SKM-1 (cell line): ENCODE data around the gene MCM7.

Experiments
- DNase-seq: peaks from one replicate; lab custom pipeline; 2025; ENCODE audit not compliant: unreplicated experiment; lab: John Stamatoyannopoulos, UW

Gene MCM7

GRCh38 chr7:100098913-100099312, 2.3 kb downstream of the MCM7 start:
- DNase-seq: no peak

- DNase-seq: no peak
Observed at GRCh38 chr7:100095704-100096103, 5.5 kb downstream of the MCM7 start.

- DNase-seq: no peak
Observed at GRCh38 chr7:100095289-100095688, 5.9 kb downstream of the MCM7 start.

- DNase-seq: no peak
Observed at GRCh38 chr7:100093925-100094486, 7.2 kb downstream of the MCM7 start.

- no peak for DNase-seq
Observed at GRCh38 chr7:100093498-100093897, 7.7 kb downstream of the MCM7 start.

GRCh38 chr7:100093054-100093453, 8.1 kb downstream of the MCM7 start:
- no peak for DNase-seq

- DNase-seq: no peak
Observed at GRCh38 chr7:100091411-100092181, 9.6 kb downstream of the MCM7 start.

- no peak for DNase-seq
Observed at GRCh38 chr7:100090527-100091410, 10.4 kb downstream of the MCM7 start.

- DNase-seq: no peak
Observed at GRCh38 chr7:100089458-100090196, 11.6 kb downstream of the MCM7 start.

- peak; percentile 43 for DNase-seq
Observed at GRCh38 chr7:100088621-100089457, 12.4 kb downstream of the MCM7 start, which contains the start of gene COPS6. COPS6 (plus strand) TSS chr7:100088969; CDS start chr7:100088991, 22 bp downstream.

GRCh38 chr7:100088095-100088620, 13.0 kb downstream of the MCM7 start:
- no peak for DNase-seq

GRCh38 chr7:100087055-100087750, 14.0 kb downstream of the MCM7 start:
- DNase-seq: no peak

GRCh38 chr7:100085515-100085914, 15.7 kb downstream of the MCM7 start:
- no peak for DNase-seq

GRCh38 chr7:100082978-100083377, 18.2 kb downstream of the MCM7 start:
- no peak for DNase-seq

GRCh38 chr7:100081535-100082102, 19.6 kb downstream of the MCM7 start, which contains the start of gene ZNF3:
ZNF3 (minus strand) TSS chr7:100081723; CDS start chr7:100077357, 4,366 bp downstream.
- peak; percentile 96 for DNase-seq

GRCh38 chr7:100080907-100081534, 20.2 kb downstream of the MCM7 start:
- DNase-seq: no peak

- DNase-seq: no peak
Observed at GRCh38 chr7:100079024-100079560, 22.1 kb downstream of the MCM7 start.

GRCh38 chr7:100077205-100077604, 24.0 kb downstream of the MCM7 start:
- DNase-seq: no peak
